HG03025 (cell line): ENCODE measurements around the gene DMD.
"Not testable (repeated sequence)": the region's sequence is repeated elsewhere in the genome, so short reads cannot be mapped to it uniquely, and the experiment has no call there.

Experiments
- ATAC-seq: cut with Tn5 transposase; IDR thresholded peaks from one replicate; pipeline ENCODE4 v1.9.1; 2021; ENCODE audit warnings: mild to moderate bottlenecking, moderate library complexity; ENCODE audit not compliant: unreplicated experiment, low FRiP score

DMD gene

DNA sequence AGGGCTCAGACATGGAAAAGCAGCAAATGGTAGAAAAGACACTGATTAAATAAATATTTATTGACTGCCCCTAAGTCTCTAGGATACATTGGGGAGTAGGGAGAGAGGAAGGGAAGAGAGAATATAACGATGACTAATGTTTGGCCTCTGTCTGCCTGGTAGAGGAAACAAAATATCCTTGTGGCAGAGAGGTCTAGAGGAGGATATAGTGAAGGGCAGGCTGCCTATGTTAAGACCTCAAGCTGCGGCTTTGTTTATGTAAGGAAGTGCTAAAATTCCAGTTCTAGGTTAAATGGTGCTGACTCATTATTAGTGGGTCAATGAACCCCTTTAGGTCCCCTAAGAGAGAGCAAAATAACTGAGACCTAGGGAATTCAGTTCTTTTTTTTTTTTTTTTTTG, 1712.2 kb downstream of the DMD start:
- ATAC-seq = no peak

DNA sequence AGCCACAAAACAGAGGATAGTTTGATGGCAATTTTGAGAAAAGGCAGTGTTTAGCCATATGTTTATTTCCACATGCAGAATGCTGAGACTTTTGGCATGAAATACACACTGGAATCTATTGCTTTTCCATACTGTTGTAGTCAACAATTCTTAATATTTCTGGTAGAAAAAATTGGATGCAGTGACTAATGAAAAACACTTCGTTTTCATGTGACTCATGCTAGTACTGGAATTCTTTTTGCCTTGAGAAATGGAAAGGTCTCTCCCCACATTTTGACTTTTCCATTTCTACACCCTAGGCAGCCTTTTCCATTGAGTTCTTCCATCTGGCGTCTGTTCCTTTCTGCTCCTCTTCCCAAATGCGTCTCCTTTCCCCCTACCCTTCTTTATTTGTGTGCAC, 1714.3 kb downstream of the DMD start:
- no peak for ATAC-seq

GRCh38 chrX:31487951-31488350, 1723.4 kb downstream of the DMD start:
- no peak for ATAC-seq

DNA sequence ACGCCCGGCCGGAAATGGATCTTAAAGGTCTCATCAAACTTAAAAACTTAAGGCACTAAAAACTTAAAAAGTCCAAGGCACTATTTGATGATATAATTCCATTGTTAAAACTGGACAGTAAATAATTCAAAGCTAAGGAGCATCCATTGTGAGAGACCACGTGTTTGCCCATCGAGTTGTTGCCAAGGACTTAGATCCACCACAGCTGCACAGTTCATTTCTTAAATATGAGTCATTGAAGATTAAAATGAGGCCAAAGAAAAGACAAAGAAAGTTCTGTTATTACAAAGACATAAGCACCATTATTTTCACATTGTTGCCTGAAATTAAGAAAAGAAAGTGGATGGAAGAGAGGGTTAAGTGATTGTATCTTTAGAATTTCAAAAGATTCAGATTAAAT, 1728.0 kb downstream of the DMD start:
- no peak for ATAC-seq

DNA sequence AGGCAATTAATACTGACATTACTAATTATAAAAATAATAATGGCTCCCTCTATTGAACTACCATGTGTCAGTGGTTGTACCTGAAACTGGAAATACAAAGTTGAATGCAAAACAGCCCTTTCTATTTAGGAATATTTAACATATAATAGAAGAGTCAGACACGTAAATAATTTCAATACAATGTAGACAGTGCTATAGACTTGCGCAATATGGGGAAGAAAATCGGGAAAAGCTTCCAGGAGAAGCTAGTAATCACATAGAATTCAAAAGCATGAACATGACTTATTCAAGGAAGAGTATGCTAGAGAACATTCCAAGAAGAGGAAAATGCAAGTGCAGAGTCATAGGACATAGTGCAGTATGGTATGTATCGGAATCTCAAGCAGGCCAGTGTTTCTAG, 1730.7 kb downstream of the DMD start:
- ATAC-seq = no peak

DNA sequence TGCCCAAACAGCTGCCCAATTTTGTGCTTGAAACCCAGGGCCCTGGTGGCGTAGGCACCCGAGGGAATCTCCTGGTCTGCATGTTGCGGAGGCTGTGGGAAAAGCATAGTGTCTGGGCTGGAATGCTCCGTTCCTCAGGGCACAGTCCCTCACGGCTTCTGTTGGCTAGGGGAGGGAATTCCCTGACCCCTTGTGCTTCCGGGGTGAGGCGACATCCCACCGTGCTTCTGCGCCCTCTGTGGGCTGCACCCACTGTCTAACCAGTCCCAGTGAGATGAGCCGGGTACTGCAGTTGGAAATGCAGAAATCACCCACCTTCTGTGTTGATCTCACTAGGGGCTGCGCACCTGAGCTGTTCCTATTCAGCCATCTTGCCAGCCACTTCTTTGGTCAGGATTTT, 1740.1 kb downstream of the DMD start:
- no peak for ATAC-seq

DNA sequence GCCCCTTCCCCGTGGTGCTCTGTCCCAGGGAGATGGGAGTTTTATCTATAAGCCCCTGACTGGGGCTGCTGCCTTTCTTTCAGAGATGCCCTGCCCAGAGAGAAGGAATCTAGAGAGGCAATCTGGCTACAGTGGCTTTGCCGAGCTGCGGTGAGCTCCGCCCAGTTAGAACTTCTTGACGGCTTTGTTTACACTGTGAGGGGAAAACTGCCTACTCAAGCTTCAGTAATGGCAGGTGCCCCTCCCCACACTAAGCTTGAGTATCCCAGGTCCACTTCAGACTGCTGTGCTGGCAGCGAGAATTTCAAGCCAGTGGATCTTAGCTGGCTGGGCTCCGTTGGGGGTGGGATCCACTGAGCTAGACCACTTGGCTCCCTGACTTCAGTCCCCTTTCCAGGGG, 1740.6 kb downstream of the DMD start:
- ATAC-seq = not testable (repeated sequence)

DNA sequence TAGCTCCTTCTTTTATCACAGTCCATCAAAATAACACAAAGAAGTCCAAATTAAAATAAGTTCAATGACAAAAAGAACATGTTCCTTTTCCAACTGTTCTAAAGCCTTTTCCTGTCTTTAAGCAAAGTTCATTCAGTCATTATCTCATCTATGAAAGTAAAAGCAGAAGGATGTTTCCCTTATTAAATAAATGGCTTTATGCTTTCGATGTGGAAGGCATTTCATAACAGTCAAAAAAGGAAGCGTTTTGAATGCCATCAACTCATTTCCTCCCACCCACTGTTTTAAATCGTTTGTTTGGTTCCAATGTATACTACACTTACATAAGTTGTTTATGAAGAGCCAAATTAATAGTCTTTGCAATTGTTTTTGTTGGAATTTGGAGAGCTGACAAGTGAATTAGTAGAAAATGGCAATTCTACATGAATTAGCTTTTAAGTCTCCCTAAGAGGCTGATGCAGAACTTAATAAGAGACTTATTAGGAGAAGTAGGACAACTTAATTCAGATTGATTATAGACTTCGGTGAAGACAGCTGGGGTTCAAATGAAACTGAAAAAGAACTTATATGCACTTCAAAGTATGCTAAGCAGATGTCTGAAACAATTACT, 1746.9 kb downstream of the DMD start:
- ATAC-seq = no peak

- no peak for ATAC-seq
Measured at GRCh38 chrX:31461266-31461665, 1750.1 kb downstream of the DMD start.

- no peak for ATAC-seq
Measured at GRCh38 chrX:31459361-31459760, 1752.0 kb downstream of the DMD start.

- ATAC-seq = no peak
Measured at GRCh38 chrX:31449965-31450364, 1761.4 kb downstream of the DMD start.

DNA sequence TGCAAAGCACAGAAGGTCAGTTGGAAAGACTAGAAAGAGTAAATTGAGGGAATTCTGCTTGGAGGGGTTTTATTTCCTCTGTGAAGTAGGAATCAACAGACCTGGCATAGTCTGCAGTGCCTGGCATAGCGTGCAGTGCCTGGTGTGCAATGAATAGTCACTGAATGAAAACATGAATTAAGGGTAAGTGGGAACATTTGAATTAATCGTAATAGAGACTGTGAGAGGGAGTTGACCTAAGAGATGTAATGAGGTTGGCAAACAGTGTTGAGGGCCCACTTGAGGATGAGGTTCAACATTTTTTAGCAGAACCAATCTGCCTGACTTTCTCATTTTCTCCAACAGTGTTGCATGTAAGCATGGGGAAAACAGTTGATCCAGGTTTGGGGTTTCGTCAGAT, 1762.3 kb downstream of the DMD start:
- no peak for ATAC-seq

DNA sequence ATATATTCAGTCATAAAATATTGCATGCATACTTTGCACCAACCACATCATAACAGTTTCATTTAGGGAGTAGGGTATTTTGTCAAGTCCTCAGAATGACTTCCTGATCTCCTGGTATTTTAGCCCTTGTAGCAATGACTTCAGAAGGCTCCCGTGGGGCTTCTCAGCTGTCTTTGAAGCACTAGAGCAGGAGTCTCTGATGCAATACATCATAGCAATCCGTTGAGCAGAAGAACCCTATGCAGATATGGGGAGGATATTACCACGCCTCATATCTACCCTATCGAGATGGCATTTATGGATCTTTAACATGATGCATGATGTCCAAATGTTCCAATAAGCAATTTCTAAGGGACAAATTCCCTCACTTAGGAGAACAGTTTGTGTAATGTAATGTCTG, 1765.8 kb downstream of the DMD start:
- ATAC-seq = no peak

DNA sequence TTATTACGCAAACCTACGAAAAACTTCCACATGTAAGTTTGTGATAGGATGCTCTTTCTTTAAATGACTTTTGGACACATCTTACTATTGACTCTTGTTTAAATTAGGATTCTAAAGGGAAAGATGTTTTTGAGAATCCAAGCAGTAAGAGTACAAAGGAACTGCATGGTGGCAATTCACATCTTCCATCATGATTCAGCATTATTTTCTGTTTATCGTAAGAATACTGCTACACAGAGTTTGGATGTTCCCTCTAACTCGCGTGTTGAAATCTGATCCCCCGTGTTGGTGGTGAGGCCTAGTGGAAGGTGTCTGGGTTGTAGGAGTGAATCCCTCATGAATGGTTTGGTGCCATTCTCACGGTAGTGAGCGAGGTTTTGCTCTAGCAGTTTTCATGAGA, 1767.7 kb downstream of the DMD start:
- no peak for ATAC-seq

DNA sequence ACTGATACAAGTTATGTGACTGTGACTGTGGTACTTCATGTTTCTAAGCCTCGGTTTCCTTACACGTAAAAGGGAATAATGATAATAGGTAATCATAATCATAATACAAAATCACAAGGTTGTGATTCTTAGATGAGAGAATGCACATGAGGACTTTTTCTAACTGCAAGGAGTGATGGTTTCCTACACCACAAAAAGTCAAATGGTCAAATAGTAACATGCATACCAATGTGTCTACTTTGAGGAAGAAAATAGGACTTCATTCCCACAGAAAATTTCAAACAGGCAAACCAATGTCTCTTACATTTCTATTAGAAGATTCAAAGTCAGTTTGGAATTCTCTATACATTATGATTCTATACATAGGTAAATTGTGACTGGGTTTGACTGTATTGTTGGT, 1770.8 kb downstream of the DMD start:
- ATAC-seq = no peak

DNA sequence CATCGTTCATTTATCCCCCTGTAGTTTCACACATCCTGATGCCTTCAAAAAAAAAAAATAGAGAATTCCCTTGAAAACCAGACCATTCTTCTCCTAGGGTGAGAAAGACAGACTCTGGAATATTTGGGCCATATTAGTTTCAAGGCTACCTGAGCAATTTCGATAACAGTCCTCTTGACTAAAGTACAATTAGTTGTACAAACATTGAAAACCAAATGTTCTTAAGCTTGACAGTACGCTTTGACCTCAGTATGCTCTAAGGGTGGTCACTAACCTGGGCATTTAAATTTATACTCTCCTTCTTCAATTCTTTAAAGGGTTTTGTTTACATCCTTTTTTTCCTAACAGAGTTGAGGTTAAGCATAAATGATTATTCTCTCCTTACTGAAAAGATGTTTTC, 1774.9 kb downstream of the DMD start:
- no peak for ATAC-seq

DNA sequence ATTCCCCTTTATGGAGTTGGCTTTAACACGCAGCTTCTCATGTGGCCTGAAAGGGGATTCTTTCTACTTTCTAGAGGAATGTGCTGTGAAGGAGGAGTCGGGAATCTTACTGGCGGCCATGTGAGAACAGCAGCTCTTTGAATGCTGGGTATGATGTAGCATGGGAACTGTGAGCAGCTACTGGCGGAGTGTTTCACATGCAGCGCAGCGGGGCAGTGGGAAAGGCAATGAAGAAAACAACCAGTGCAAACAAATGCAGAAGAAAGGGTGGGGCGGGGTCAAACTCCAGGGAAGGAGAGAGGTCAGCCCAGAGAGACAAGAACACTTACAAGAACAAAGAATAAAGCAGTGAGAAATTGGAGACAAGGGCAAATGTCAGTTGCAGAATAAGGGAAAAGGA, 1775.8 kb downstream of the DMD start:
- no peak for ATAC-seq

GRCh38 chrX:31433856-31434255, 1777.5 kb downstream of the DMD start:
- ATAC-seq = no peak

- ATAC-seq = no peak
Measured at GRCh38 chrX:31429915-31430314, 1781.4 kb downstream of the DMD start.

DNA sequence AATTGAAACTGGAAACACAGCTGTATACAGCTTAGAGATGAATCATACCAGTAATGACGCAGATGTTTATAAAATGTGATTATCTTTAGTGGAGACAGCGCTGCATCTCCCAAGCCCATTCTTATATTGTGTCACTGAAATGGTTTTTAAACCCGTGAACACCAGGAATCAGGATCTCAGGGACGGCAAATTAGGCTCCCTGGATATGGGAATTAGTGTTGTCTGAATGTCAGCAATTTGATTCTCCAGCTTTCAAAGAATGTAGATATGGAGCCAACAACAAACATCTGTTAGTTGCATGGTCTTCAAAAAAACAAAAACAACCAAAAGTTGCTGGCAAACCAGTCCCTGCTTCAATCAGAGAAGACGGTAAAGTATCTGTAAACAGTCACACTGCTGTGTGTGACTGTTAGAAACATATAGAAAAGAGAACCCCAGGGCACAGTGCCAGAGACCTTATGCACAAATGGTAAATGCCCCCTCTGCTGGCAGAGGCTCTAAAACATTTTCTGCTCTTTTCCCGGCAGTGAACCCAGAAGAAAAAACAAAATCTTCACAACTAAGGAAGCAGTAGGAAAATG, 1787.7 kb downstream of the DMD start:
- no peak for ATAC-seq

GRCh38 chrX:31421441-31421840, 1789.9 kb downstream of the DMD start:
- no peak for ATAC-seq

DNA sequence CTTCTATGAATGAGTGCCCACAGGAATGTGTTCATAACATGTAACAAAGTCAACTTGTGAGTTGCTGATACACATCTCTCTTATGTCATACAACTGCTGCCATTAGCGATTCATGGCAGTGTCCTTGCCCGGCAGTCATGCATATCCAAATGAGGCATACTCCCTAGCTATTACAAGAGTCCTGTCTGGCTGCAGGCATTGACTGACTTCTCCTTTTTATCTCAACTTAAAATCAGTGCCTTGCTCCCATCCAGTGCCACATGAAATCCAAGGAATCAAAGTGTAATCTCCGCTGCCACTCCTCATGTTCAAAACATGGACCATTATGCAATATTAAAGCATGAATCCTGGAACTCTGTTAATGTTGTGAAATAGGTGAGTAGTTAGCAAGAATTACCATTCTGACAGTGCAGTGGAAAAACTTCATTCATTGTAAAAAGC, 1790.6 kb downstream of the DMD start:
- ATAC-seq = no peak

DNA sequence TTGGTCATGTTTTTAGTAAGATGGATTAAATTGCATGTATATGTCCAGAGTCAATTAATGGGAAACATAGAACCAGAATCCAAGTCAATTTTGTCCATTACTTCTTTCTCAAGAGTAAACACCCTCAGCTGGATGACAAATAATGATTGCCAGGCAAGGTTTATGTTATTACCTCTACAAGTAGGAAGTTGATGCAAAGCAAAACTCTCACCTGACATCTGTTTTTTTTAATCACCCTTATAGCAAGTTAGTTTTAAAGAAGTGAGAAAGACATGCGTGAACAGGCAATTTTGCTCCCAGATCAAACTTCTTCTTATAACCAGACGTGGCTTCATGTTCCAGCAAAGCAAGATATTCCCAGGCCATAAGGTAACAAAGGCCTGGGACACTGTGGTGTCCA, 1791.0 kb downstream of the DMD start:
- no peak for ATAC-seq
